Stimulated activated CD4-positive, alpha-beta T cell treated with anti-CD3 and anti-CD28 coated beads, Interleukin-15, amount 100 ng/mL, for 1 hour (primary cell): ENCODE data around the gene TOE1.

Experiments used
- DNase-seq, 2 donors: peaks; one replicate each; pipeline ENCODE4 v3.0.0-alpha.2; 2020; ENCODE audit warnings: low read depth in 1 of 2, low spot score in 1 of 2

The TOE1 gene

GRCh38 chr1:45326627-45327623 is 13.0 kb upstream of the TOE1 start, which contains the start of gene HPDL:
Gene HPDL (plus strand): TSS chr1:45326895. CDS start chr1:45327149, 254 bp downstream.
- peak in 1 of 2 donors; percentile 61 for DNase-seq

GRCh38 chr1:45327644-45328515 is 12.1 kb upstream of the TOE1 start:
- no peak for DNase-seq

- no peak for DNase-seq
Observed at GRCh38 chr1:45328680-45329079, 11.3 kb upstream of the TOE1 start.

- no peak for DNase-seq
Observed at GRCh38 chr1:45329445-45329844, 10.5 kb upstream of the TOE1 start.

- DNase-seq = no peak
Observed at GRCh38 chr1:45331436-45332345, 8.3 kb upstream of the TOE1 start.

- no peak for DNase-seq
Observed at GRCh38 chr1:45332346-45332720, 7.6 kb upstream of the TOE1 start.

- DNase-seq = no peak
Observed at GRCh38 chr1:45334308-45335245, 5.4 kb upstream of the TOE1 start.

- no peak for DNase-seq
Observed at GRCh38 chr1:45335855-45336324, 4.1 kb upstream of the TOE1 start.

- no peak for DNase-seq
Observed at GRCh38 chr1:45337630-45338325, 2.2 kb upstream of the TOE1 start.

GRCh38 chr1:45340816-45341466 is 971 bp downstream of the TOE1 start:
- no peak for DNase-seq

GRCh38 chr1:45344499-45344898 is 4.5 kb downstream of the TOE1 start:
- DNase-seq = no peak

GRCh38 chr1:45345014-45345413 is 5.0 kb downstream of the TOE1 start:
- DNase-seq = no peak

- DNase-seq = no peak
Observed at GRCh38 chr1:45346473-45346872, 6.5 kb downstream of the TOE1 start.

- DNase-seq = no peak
Observed at GRCh38 chr1:45348020-45348419, 8.1 kb downstream of the TOE1 start.

- DNase-seq = no peak
Observed at GRCh38 chr1:45348609-45348965, 8.6 kb downstream of the TOE1 start.

GRCh38 chr1:45348966-45349677 is 9.2 kb downstream of the TOE1 start:
- DNase-seq = no peak

GRCh38 chr1:45351508-45351907 is 11.5 kb downstream of the TOE1 start:
- no peak for DNase-seq

GRCh38 chr1:45353685-45354084 is 13.7 kb downstream of the TOE1 start:
- no peak for DNase-seq
